ENCODE measurements around the gene HS3ST4. TPM values are rescaled to one million over a fixed set of nuclear protein-coding genes. Genes with fewer than 3 reads are reported as not detected.

HS3ST4 gene
- total RNA-seq, 1 experiment from 2014 or later: not detected

- CTCF ChIA-PET: interaction anchor here (0.6 kb wide), 1 partner anchor 187 kb away, joined by 3 read pairs; no protein-coding TSS in a partner anchor
- Histone ChIP-seq H3K9me3 (ENCODE audit: control insufficient read depth, insufficient read depth, low read depth, low read length) (no peaks in the 10 kb centered on the region), H3K27ac (ENCODE audit: low read length) (no peak overlapping the region), H3K36me3 (ENCODE audit: control insufficient read depth, insufficient read depth, low read length) (no peaks in the 10 kb centered on the region), H3K4me3 (ENCODE audit: low read depth in 2 of 2, low read length in 2 of 2) (no peak overlapping the region), H3K27me3 (ENCODE audit: control insufficient read depth, insufficient read depth, low read length) (no peaks in the 10 kb centered on the region), H3K4me1 (ENCODE audit: control insufficient read depth, insufficient read depth, low read length) (no peaks in the 10 kb centered on the region)
- no peak for DNase-seq (ENCODE audit: low read depth, low spot score)
- no TSS peak for BruUV-seq (replicated peaks)
- TF ChIP-seq SIN3A (IDR thresholded peaks at IDR 0.05; ENCODE audit: borderline replicate concordance, insufficient read depth, low read depth, low read length): no peak
- intact Hi-C loops (cut with micrococcal nuclease; ENCODE audit: unreplicated experiment) (no loop called here), in situ Hi-C loops (cut with HindIII; ENCODE audit: low pct_unique_long_range_greater_than_20kb, low sequenced_read_pairs) (no loop called here)
- POLR2A ChIA-PET: no interaction called here
- no peak for ATAC-seq
Measured at GRCh38 chr16:26078716-26079355, 387.1 kb downstream of the HS3ST4 start.

- no peak for DNase-seq (ENCODE audit: low read depth, low spot score)
- intact Hi-C loops (cut with micrococcal nuclease; ENCODE audit: unreplicated experiment): no loop called here
- Histone ChIP-seq H3K27ac (ENCODE audit: low read length) (no peak overlapping the region), H3K9me3 (ENCODE audit: control insufficient read depth, insufficient read depth, low read depth, low read length) (no peaks in the 10 kb centered on the region), H3K4me3 (ENCODE audit: low read depth in 2 of 2, low read length in 2 of 2) (no peak overlapping the region), H3K36me3 (ENCODE audit: control insufficient read depth, insufficient read depth, low read length) (no peaks in the 10 kb centered on the region), H3K27me3 (ENCODE audit: control insufficient read depth, insufficient read depth, low read length) (no peaks in the 10 kb centered on the region; the same call in 1 of the 2 replicates), H3K4me1 (ENCODE audit: control insufficient read depth, insufficient read depth, low read length) (no peaks in the 10 kb centered on the region)
- BruUV-seq (replicated peaks): no TSS peak
- ChIA-PET CTCF (no interaction called here), POLR2A (no interaction called here)
- ATAC-seq: no peak
- TF ChIP-seq SIN3A (IDR thresholded peaks at IDR 0.05; ENCODE audit: borderline replicate concordance, insufficient read depth, low read depth, low read length) (no peak), CTCF (IDR thresholded peaks at IDR 0.05) (no peak), TCF7L2 (IDR thresholded peaks at IDR 0.05; ENCODE audit: low read depth, low read length) (no peak), REST (IDR thresholded peaks at IDR 0.05; ENCODE audit: insufficient read depth in 1 of 2, low read depth in 2 of 2, low read length in 1 of 2) (no peak), POLR2AphosphoS5 (IDR thresholded peaks at IDR 0.05; ENCODE audit: low read depth, low read length) (no peak)
- in situ Hi-C loops (cut with HindIII; ENCODE audit: low pct_unique_long_range_greater_than_20kb, low sequenced_read_pairs): no loop called here
Measured at GRCh38 chr16:26087091-26087490, 395.3 kb downstream of the HS3ST4 start.

GRCh38 chr16:26091511-26091910, 399.8 kb downstream of the HS3ST4 start:
- intact Hi-C loops (cut with micrococcal nuclease; ENCODE audit: unreplicated experiment) (no loop called here), in situ Hi-C loops (cut with HindIII; ENCODE audit: low pct_unique_long_range_greater_than_20kb, low sequenced_read_pairs) (no loop called here)
- no peaks in the 10 kb centered on the region for H3K9me3 ChIP-seq (ENCODE audit: control insufficient read depth, insufficient read depth, low read depth, low read length)
- BruUV-seq (replicated peaks): no TSS peak
- ATAC-seq (no peak), DNase-seq (ENCODE audit: low read depth, low spot score) (no peak)
- TF ChIP-seq SIN3A (IDR thresholded peaks at IDR 0.05; ENCODE audit: borderline replicate concordance, insufficient read depth, low read depth, low read length): no peak
- TF ChIP-seq REST (IDR thresholded peaks at IDR 0.05; ENCODE audit: insufficient read depth in 1 of 2, low read depth in 2 of 2, low read length in 1 of 2): no peak
- no peak for TF ChIP-seq TCF7L2 (IDR thresholded peaks at IDR 0.05; ENCODE audit: low read depth, low read length)
- TF ChIP-seq POLR2AphosphoS5 (IDR thresholded peaks at IDR 0.05; ENCODE audit: low read depth, low read length): no peak
- TF ChIP-seq CTCF (IDR thresholded peaks at IDR 0.05): no peak
- no peak overlapping the region for H3K4me3 ChIP-seq (ENCODE audit: low read depth in 2 of 2, low read length in 2 of 2)
- ChIA-PET POLR2A (no interaction called here), CTCF (no interaction called here)
- no peaks in the 10 kb centered on the region for H3K36me3 ChIP-seq (ENCODE audit: control insufficient read depth, insufficient read depth, low read length)
- no peaks in the 10 kb centered on the region; the same call in 1 of the 2 replicates for H3K27me3 ChIP-seq (ENCODE audit: control insufficient read depth, insufficient read depth, low read length)
- no peaks in the 10 kb centered on the region for H3K4me1 ChIP-seq (ENCODE audit: control insufficient read depth, insufficient read depth, low read length)
- H3K27ac ChIP-seq (ENCODE audit: low read length): no peak overlapping the region

All from Panc1 (cell line).